Measurements from ENCODE around the gene RPS6KA4.
"Not testable (repeated sequence)": the region's sequence is repeated elsewhere in the genome, so short reads cannot be mapped to it uniquely, and the experiment has no call there.

The RPS6KA4 gene

DNA sequence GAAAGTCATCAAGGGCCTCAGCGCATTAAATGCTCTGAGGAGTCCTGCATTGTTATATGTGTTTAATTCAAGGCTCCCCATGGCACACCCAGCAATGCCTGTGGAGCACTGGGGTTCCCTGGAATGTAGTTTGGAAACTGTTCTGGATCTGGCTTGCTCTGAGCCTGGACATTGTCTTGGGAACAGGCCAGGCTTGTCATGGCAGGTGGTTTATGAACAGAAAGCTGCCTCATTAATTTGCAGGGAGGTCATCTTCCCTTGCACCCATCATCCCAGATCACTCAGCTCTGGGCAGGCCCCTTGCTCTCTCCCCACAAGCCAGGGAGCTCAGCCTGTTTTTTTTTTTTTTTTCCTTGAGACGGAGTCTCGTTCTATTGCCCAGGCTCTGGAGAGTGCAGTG is 32.9 kb downstream of the RPS6KA4 start:
- DNase-seq: no peak

DNA sequence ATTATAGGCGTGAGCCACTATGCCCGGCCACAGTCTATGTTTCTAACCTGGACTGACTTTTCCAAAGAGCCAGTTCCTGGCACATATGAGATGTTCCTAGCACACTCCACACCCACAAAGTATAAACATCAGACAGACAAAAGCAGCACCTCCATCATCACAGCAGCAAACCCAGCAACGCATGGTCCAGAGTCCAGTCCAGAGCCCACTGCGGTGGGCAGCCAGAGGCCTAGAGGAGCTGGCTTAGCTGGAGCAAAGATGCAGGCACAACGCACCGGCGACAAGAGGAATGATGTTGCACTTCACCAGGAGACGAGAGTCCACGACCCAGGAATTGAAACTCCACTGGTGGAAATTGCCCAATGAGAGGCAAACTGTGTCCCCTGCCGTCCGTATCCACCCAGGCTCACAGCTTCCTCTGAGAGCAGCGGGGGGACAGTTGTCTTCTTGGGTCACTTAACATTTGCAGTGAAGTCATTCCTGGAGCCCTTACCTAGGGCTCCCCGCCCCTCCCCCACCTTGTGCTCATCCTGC is 36.6 kb downstream of the RPS6KA4 start:
- no peak for DNase-seq

DNA sequence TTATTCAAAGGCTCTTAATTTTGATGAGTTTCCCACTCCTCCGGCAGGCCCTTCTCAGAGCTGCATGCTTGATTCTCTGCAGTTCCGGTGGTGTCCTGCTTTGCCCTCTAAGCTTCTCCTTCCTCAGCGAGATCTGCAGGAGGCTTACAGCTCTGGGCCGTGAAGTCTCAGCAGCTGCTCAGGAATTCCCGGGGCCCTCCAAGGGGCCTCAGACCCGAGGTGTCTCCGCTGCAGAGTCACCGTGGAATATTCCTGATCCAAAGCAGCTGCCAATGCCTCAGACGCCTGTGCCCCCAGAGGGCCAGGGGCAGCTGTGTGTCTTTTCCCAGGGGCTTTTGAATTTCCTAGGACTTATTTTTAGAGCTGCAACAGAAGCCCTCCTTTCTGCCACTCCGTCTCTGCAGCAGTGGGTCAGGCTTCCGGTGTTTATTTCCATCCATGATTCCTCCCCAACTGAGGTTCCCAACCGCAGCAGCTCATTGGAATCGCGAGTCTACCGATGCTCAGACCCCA is 37.2 kb downstream of the RPS6KA4 start:
- DNase-seq: no peak

DNA sequence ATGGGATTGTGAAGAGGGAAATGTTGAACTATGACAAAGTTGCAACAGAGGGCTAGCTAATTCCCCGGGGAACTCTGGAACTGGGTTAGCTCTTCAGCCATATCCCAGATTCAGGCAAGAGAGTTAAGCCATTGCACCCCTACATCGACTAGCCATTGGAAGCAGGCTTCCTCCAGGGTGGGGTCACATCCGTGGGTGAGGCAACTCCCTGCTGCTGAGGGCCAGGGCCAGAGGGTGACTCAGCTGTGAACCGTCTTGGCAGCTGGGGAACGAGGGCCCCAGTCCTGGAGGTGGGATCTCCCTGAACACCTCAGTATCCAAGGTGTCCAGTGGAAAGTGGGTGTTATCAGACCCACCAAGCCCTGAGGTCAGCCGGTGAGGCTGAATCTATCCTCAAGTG is 41.1 kb downstream of the RPS6KA4 start:
- no peak for DNase-seq

DNA sequence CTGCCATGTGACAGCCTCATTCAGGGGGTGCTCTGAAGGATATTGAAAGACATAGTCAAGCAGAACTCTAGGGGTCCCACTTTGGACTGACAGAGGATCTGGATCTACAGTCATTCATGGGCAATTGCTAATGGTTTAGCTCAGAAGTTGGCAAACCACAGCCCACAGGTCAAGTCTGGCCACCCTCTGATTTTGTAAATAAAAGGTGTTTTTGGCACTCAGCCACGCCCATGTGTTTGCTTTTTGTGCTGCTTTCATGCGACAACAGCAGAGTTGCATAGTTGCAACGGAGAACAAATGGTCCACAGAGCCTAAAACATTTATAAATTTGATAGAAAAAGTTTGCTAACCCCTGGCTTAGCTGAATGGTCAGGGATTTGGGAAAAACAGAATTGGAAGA is 41.7 kb downstream of the RPS6KA4 start:
- DNase-seq: no peak

DNA sequence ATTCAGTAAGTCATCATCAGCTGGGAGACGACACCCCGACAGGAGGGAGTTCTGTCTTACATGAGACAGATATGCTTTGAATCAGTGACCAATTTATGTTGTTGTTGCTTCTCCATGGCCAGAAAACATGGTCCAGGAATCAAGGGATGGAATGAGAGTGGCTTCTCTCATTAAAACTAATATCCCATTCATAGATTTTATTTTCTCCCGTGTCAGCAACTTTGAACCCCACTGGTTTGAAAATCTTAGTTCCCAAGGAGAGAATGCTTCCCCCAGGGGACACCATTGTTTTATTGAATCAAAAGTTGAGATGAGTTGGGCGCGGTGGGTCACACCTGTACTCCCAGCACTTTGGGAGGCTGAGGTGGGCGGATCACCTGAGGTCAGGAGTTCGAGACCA is 42.8 kb downstream of the RPS6KA4 start:
- DNase-seq: no peak

DNA sequence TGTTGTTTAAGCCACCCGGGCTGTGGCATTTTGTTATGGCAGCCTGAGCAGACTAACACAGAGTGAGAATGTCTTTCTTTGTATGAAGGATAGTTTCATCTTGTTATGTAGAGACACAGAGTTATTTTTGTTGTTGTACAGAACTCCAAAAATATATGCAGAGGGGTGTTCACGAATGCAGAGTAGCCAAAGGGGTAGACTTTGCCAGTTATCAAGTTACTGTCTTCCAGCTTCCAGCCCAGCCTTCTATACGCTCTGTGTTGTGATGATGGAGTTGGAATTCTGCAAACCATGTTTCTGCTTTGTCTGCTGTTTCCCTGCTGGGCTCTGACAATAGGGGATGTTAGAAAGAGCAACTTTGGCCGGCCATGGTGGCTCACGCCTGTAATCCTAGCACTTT is 44.1 kb downstream of the RPS6KA4 start:
- no peak for DNase-seq

DNA sequence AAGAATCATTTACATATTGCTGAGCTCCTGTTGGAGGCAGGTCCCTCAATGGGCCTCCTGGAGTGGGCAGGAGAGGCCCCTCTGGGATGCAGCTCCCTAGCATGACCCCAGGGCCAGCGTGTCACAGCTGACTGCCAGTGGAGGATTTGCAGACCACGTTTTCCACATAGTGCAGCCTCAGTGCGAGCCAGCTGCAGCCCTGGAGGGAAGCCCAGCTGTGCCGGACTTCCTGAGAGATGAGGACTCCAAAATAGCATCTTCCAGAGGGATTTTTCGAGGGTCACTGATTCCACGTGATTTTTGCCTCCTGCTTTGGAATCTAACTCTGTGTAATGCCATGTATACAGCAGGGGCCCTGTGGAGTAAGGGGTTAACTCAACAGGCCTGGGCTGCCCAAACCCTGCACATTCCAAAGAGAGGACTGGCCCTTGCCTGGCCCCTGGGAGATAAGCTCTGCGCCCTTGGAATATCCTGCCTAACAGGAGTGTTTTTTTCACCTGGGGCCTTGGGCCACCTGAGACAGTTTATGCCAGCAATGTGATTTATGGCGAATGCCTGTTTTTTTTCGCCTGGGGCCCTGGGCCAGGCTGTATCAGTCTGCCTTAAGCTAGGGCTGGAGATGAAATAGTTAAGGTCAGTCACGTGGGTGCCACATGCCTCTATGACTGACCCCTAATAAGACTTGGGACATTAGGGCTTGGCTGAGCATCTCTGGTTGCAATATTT is 47.4 kb downstream of the RPS6KA4 start:
- DNase-seq: no peak

DNA sequence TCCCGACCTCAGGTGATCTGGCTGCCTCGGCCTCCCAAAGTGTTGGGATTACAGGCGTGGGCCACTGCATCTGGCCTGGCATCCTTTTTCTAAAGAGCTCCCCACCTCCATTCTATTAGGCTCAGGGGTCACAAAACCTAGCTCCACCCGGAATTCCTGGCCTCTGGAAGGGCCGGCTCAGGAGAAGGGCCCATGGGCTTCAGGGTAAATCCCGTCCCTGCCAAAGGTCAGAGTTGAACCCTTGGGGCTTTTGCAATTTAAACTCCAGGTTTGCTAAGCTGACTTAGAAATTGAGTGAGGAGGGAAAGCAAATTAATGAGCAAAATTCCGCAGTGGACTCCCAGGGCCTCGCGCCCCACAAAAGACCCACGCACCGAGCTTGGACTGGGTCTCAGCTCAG is 48.3 kb downstream of the RPS6KA4 start:
- DNase-seq: no peak

DNA sequence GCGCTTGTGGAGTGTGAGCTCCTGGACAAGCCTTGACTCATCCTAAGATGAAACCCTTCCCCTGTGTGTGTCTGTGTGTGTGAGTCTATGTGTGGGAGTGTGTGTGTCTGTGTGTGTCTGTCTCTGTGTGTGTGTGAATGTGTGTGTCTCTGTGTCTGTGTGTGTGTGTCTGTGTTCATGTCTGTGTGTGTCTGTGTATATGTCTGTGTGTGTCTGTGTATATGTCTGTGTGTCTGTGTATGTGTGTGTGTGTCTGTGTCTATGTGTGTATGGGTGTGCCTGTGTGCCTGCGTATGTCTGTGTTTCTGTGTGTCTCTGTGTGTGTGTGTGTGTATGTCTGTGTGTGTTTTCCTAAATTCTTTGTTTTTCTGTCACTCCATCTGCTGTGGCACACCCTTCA is 48.7 kb downstream of the RPS6KA4 start:
- no peak for DNase-seq

DNA sequence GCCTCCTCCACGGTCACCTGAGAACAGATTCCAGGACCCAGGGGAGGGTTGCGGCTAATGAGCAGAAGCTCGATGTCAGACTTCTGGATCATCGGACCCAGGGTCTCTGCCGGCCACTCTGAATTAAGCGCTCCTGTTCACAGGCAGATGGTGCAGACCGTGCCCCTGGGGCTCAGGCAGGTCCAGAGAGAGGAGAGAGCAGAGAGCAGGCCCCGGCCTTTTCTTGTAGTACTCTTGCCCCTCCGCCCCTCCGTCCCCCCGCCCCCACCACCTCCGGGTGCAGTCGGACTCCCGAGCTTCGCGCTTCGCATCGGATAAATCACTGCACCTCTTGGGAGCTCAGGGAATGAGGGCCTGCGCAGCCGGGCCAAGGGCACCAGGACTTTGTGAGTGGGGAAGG is 50.3 kb downstream of the RPS6KA4 start:
- no peak for DNase-seq

DNA sequence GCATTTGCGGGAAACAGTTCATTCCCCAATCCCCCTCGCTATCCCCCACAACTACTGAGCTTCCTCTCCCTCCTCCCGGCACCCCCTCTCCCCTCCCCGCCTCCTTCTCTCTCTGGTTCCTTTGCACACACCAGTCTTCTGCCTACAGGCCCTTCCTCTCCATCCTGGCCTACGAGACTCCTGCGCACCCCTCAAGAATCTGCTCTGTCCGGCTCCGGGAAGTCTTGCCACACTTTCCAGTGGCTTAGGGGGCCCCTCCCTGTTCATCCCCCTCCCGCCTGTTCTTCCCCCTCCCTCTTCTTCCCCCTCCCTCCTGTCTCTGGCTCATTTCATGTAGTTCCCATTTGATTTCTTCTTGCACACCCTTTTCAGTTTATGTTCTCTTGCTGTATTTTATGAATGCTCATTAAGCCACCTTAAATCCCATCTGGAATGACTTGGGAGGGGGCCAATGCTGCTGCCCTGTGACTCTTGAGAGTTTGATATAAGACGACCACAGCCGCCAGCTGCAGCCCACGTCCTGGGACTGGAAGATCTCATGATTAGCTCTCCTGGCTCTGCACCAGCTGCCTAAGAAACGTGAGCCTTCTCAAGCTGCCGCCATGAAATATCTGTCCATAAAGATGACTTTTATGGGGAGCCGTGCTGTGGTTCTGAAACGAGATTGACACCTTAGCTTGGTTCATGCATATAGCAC is 50.9 kb downstream of the RPS6KA4 start:
- no peak for DNase-seq

DNA sequence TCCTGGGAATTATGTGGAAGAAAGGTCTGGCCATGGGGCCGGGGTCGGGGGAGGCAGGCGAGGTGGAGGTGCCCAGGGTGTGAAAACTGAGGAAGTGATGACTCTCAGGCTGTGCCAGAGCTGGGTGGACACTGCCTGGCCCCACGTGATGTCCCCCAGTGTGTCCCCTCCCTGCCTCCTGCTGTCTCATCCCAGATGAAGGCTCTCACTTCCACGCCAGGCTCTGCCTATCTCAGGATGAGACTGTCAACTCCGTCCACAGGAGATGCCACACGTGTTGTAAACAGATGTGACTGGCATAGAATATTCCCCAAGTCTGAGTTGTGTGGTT is 51.4 kb downstream of the RPS6KA4 start:
- no peak for DNase-seq

DNA sequence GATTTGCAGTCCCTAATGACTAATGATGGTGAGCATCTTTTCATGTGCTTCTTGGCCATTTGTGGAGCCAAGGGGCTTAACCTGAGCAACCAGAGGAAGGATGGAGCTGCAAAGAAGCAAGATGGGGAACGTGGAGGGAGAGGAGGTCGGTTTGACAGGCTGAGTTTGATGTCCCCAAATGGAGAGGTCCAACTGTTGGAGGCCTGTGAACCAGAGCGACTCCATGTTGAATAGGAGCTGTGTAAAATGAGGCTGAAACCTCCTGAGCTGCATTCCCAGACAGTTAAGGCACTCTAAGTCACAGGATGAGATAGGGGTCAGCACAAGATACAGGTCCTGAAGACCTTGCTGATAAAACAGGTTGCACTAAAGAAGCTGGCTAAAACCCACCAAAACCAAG is 54.5 kb downstream of the RPS6KA4 start:
- DNase-seq: no peak

DNA sequence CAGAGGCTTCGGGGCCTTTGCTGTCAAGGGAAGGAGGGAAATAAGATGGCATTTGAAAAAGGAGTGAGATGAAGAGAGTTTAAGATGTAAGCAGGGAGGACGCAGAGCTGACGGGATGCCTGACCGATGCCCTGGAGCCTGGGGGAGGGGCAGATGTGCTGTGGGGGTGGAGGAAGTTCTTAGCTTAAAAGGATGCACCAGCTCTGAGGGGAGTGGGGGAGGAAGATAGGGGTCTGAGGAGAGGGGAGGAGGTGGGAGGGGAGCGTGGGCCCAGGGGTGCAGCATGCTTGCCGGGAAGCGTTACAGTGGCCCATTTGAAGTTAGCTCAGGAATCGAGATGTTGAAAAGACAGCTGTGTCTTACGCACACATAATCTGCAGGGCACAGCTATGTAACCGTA is 56.3 kb downstream of the RPS6KA4 start:
- DNase-seq: no peak

DNA sequence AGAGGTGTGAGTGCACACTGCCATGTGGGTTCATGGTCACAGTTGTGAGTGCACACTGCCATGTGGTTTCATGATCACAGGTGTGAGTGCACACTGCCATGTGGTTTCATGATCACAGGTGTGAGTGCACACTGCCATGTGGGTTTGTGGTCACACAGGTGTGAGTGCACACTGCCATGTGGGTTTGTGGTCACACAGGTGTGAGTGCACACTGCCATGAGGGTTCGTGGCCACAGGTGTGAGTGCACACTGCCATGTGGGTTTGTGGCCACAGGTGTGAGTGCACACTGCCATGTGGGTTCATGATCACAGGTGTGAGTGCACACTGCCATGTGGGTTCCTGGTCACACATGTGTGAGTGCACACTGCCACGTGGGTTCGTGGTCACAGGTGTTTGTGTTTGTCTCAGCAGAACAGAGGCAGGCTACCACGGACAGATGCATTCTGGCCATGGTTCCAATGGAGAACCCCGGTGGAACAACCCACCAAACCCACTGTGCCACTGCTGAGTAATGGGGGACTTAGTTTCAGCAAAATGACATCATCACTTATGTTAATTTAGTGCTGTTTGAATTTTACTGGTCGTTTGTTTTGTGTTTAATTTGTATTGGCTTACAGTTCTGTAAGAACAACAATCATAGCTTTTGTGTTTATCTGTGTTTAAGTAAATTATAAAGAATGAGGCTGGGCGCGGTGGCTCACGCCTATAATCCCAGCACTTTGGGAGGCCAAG is 57.2 kb downstream of the RPS6KA4 start:
- DNase-seq: no peak

DNA sequence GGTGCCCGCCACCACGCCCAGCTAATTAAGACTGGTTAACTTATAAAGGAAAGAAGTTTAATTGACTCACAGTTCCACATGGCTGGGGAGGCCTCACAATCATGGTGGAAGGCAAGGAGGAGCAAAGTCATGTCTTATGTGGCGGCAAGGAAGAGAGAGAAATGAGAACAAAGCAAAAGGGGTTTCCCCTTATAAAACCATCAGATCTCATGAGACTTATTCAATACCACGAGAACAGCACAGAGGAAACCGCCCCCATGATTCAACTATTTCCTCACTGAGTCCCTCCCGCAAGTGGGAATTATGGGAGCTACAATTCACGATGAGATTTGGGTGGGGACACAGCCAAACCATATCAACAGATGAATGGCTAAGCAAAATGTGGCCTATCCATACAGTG is 59.3 kb downstream of the RPS6KA4 start:
- DNase-seq: not testable (repeated sequence)

DNA sequence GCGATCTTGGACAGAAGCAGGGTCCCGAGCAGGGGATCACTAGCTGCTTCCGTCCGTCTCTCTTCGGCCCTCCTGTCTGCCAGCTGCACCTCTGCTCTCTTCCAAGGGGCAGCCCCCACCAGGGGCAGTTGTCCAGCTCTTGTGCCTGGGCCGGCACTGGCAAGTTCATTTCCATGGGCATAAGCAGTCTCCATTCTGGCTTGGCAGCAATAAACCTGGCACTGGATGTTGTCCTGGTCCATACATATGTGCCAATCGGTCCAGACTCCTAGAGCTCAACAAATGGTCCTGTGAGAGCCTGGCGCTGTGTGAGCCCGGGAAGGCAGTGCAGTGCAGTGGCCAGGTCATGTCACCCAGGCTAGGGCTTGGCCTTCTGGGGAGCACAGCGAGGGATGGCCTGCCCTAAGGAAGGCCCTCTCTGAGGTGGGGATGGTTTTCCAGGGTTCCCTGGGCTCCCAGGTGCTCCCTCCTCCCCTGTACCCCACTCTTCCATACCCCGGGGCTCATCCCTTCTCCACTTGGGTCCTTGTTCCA is 60.4 kb downstream of the RPS6KA4 start:
- DNase-seq: no peak

DNA sequence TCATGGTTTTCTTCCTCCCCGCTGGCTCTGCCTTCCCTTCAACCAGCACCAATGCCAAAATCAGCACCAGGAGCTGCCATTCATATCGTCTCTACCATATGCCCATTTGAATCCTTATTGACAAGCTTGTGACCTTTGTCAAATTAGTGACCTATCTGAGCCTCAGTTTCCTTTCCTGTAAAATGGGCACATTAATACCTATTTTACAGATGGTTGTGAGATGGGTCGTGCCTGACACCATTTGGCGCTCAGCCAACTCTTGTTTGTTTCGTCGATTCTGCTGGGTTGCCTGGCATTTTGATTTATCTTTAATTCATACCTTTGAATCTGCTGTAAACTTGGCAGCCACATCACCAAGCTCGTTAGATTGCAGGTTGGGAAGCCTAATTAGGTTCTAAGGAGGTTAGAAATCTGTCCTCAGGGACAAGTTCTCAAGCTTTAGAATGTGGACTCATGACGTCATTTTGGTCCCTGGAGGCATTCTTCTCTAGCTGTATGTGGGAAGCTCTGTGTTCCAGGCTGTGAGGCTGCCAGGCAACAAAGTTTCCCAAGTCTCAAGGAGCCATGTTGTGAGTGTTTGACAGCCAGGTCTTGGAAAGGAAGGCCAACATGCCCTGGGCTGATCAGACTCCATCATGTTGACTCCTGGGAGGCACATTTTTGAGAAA is 61.0 kb downstream of the RPS6KA4 start:
- DNase-seq: peak; percentile 6

Data from NCI-H345 (cell line).